Brain microvascular endothelial cell (primary cell): ENCODE results near the gene FAM53A.

Experiments
- DNase-seq: peaks from one replicate; pipeline ENCODE4 v3.0.0-alpha.2; 2020
- H3K27ac ChIP-seq: fragments of 250-450 bp; sonication (Bioruptor Pico); 2 replicates; pipeline ENCODE4 v1.5.1; 2020; ENCODE audit warnings: mild to moderate bottlenecking, moderate library complexity
- H3K27me3 ChIP-seq: fragments of 250-450 bp; sonication (Bioruptor Pico); replicated peaks from 2 replicates; pipeline ENCODE4 v1.5.1; 2020; ENCODE audit warnings: mild to moderate bottlenecking
- H3K36me3 ChIP-seq: fragments of 250-450 bp; sonication (Bioruptor Pico); replicated peaks from 2 replicates; pipeline ENCODE4 v1.5.1; 2020; ENCODE audit warnings: mild to moderate bottlenecking
- H3K4me3 ChIP-seq: 2 replicates; pipeline ENCODE4 v1.5.1; 2011; ENCODE audit warnings: low read depth, mild to moderate bottlenecking, control low read depth, low read length, moderate library complexity
- in situ Hi-C: cut with HindIII; loops from 2 replicates; pipeline ENCODE4 v1.10.0; 2017; ENCODE audit warnings: low sequenced_read_pairs, low pct_ligation_motif_present
- TF ChIP-seq, protein P1 (sequence below): IDR thresholded peaks from 2 replicates; pipeline ENCODE4 v1.5.1; 2011; ENCODE audit warnings: low read depth, mild to moderate bottlenecking, moderate library complexity, low read length, control low read depth, inconsistent platforms; ENCODE audit errors: missing control alignments

The FAM53A gene

DNA sequence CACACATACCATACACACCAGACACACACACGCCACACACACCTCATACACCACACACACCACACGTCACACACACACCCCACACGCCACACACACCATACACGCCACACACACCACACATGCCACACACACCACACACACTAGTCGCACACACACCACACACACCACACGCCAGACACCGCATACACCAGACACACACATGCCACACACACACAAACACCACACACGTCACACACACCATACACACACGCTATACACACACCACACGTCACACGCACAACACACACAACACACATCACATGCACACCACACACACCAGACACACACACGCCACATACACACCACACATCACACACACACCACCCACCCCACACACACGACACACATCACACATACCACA, 32.0 kb downstream of the FAM53A start:
- DNase-seq: no peak
- Histone ChIP-seq H3K27ac (no peak overlapping the region), H3K36me3 (no peaks in the 10 kb centered on the region), H3K27me3 (no peaks in the 10 kb centered on the region), H3K4me3 (no peak overlapping the region)
- TF ChIP-seq, protein P1, sequence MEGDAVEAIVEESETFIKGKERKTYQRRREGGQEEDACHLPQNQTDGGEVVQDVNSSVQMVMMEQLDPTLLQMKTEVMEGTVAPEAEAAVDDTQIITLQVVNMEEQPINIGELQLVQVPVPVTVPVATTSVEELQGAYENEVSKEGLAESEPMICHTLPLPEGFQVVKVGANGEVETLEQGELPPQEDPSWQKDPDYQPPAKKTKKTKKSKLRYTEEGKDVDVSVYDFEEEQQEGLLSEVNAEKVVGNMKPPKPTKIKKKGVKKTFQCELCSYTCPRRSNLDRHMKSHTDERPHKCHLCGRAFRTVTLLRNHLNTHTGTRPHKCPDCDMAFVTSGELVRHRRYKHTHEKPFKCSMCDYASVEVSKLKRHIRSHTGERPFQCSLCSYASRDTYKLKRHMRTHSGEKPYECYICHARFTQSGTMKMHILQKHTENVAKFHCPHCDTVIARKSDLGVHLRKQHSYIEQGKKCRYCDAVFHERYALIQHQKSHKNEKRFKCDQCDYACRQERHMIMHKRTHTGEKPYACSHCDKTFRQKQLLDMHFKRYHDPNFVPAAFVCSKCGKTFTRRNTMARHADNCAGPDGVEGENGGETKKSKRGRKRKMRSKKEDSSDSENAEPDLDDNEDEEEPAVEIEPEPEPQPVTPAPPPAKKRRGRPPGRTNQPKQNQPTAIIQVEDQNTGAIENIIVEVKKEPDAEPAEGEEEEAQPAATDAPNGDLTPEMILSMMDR: no peak
- in situ Hi-C loops: no loop called here

DNA sequence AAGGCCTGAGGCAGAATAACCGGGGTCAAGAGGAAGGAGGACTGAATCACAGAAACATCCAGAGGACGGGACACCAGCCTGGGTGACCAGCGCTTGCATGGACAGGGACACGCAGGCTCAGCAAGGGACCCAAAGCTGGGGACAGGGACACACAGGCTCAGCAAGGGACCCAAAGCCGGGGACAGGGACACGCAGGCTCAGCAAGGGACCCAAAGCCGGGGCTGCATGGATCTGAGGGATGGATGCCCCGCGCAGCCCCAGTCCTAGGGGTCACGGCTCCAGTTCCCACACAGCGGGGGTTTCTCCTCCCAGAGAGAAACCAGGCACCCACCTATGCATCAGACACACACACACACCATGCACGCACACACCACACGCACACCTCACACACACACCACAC, 32.5 kb downstream of the FAM53A start:
- Histone ChIP-seq H3K27me3 (no peaks in the 10 kb centered on the region), H3K27ac (no peak overlapping the region), H3K4me3 (no peak overlapping the region), H3K36me3 (no peaks in the 10 kb centered on the region)
- in situ Hi-C loops: no loop called here
- no peak for DNase-seq
- TF ChIP-seq, protein P1: no peak

DNA sequence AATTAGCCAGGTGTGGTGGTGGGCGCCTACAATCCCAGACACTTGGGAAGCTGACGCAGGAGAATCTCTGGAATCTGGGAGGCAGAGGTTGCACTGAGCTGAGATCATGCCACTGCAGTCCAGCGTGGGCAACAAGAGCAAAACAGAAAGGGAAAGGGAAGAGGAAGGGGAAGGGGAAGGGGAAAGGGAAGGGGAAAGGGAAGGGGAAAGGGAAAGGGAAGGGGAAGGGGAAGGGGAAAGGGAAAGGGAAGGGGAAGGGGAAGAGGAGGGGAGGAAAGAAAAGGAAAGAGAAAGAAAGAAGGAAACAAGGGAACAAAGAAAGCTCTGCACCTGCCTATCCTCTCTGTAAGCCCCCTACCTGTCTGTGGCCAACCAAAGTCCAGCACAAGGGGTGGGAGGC, 35.2 kb downstream of the FAM53A start:
- DNase-seq: no peak
- H3K36me3 ChIP-seq: no peaks in the 10 kb centered on the region
- in situ Hi-C loops: no loop called here
- H3K27me3 ChIP-seq: no peaks in the 10 kb centered on the region
- TF ChIP-seq, protein P1: no peak
- no peak overlapping the region for H3K4me3 ChIP-seq
- no peak overlapping the region for H3K27ac ChIP-seq

DNA sequence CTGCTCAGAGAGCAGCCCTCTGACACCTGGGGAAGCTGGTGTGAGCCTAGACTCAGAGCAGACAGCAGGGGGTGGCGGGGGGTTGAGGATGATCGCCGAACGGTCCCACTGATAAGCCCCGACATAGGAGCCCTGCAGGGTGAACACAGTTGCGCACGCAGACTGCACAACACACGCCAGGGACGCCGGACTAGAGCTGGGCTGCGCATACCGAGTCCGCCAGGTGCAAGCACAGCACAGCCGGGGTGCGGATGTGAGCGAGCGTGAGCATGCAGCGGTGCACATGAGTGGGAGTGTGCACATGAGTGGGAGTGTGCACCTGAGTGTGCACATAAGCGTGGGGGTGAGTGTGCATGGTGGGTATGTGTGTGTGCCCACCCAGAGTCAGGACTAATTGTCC, 36.7 kb downstream of the FAM53A start:
- in situ Hi-C loops: no loop called here
- DNase-seq: no peak
- TF ChIP-seq, protein P1: no peak
- Histone ChIP-seq H3K4me3 (no peak overlapping the region), H3K27me3 (no peaks in the 10 kb centered on the region), H3K36me3 (no peaks in the 10 kb centered on the region), H3K27ac (no peak overlapping the region)

DNA sequence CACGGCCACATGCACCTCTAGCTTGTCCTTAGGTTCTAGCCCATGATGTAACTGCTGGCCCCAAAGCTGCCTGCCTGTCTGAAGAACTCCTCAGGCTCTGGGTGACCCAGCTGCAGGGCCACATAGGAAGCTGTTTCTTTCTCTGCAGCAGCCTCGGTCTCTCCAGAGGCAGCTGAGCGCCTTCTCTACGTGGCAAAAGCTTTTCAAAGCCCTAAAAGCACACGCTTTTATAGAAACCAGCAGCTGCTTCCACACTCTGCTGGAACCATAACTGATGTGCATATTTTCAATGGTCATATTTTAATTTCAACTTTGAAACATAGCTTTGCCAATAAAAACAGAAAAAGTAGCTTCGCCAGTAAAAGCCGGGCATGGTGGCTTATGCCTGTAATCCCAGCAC, 37.4 kb downstream of the FAM53A start:
- Histone ChIP-seq H3K27me3 (no peaks in the 10 kb centered on the region), H3K36me3 (no peaks in the 10 kb centered on the region), H3K27ac (no peak overlapping the region), H3K4me3 (no peak overlapping the region)
- DNase-seq: no peak
- in situ Hi-C loops: no loop called here
- TF ChIP-seq, protein P1: no peak

DNA sequence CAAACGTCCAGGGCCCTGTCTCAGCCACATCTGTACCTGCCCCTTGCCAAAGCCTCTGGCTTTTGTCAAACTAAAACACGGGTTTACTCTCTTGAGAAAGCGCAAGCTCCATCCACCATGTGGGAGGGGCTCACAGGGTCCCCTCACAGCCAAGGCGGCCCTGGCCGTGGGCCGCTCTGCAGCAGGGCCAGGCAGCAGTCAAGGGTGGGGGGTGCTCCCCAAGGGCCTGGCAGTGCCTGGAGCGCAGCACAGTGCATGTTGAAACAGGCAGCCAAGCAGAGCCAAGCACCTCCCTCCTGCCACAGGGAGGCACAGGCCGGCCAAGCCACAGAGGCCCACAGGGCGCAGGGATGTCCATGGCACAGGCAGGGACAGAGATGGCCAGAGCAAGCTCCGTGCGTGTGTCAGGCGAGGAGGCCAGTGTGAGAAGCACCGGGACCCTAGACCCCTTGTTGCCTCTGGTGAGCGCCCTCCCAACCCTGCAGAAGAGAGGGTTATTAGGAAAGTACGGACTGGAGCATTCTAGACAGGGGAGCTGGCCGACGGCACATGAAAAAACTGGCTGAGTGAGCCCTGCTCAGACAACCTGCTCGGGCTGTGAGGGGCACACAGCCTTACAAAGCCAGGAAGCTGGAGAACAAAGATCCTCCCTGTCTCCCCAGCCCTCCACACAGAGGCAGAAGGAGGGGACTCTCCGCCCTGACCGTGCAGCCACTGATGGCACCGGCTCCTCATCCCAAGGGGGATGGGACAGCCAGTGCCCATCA, 39.0 kb downstream of the FAM53A start:
- TF ChIP-seq, protein P1: no peak
- H3K4me3 ChIP-seq: peak overlapping the region; percentile 9
- in situ Hi-C loops: no loop called here
- no peak overlapping the region for H3K27ac ChIP-seq
- no peaks in the 10 kb centered on the region for H3K36me3 ChIP-seq
- peak; percentile 7 for DNase-seq
- no peaks in the 10 kb centered on the region for H3K27me3 ChIP-seq
